Choroid plexus epithelial cell (primary cell): Measurements from ENCODE around the gene PPP1R27.

ENCODE experiments used
- DNase-seq: peaks from one replicate; pipeline ENCODE4 v3.0.0-alpha.2; 2010; ENCODE audit warnings: low read depth
- H3K4me3 ChIP-seq: 2 replicates; pipeline ENCODE4 v1.5.1; 2011; ENCODE audit warnings: low read depth, mild to moderate bottlenecking, control low read depth, low read length, moderate library complexity
- CTCF ChIP-seq: conservative IDR thresholded peaks from 2 replicates; pipeline ENCODE4 v1.5.1; 2011; ENCODE audit warnings: low read depth, mild to moderate bottlenecking, control low read depth, inconsistent platforms, low read length, moderate library complexity

PPP1R27 gene

GRCh38 chr17:81838753-81839255, 4.0 kb upstream of the PPP1R27 start:
- TF ChIP-seq CTCF, result no peak
- no peak for DNase-seq
- no peak overlapping the region for H3K4me3 ChIP-seq

- TF ChIP-seq CTCF, result no peak
- no peak overlapping the region for H3K4me3 ChIP-seq
- no peak for DNase-seq
Measured at GRCh38 chr17:81837641-81838040, 2.8 kb upstream of the PPP1R27 start.

- no peak for DNase-seq
- TF ChIP-seq CTCF, result no peak
- peak overlapping the region; percentile 76 for H3K4me3 ChIP-seq
Measured at GRCh38 chr17:81833921-81834830, 674 bp downstream of the PPP1R27 start.

- no peak for TF ChIP-seq CTCF
- DNase-seq, result peak; percentile 92
- H3K4me3 ChIP-seq, result peak within 1 kb of the TSS; percentile 76
Measured at GRCh38 chr17:81833160-81833920, 1.5 kb downstream of the PPP1R27 start, which contains the start of gene MCRIP1. MCRIP1 (minus strand) TSS chr17:81833291; CDS start chr17:81824506, 8,785 bp downstream.

GRCh38 chr17:81832608-81833159, 2.2 kb downstream of the PPP1R27 start:
- H3K4me3 ChIP-seq, result peak overlapping the region; percentile 76
- no peak for DNase-seq
- TF ChIP-seq CTCF, result no peak

GRCh38 chr17:81831957-81832607, 2.8 kb downstream of the PPP1R27 start:
- DNase-seq, result no peak
- H3K4me3 ChIP-seq, result peak overlapping the region; percentile 76
- no peak for TF ChIP-seq CTCF
